Measurements from ENCODE around the gene RMRP. TPM values are rescaled to one million over a fixed set of nuclear protein-coding genes. Genes with fewer than 3 reads are reported as not detected.

The RMRP gene
- total RNA-seq, 2 donors from 2014 or later: 18,238 to 21,166 TPM

DNA sequence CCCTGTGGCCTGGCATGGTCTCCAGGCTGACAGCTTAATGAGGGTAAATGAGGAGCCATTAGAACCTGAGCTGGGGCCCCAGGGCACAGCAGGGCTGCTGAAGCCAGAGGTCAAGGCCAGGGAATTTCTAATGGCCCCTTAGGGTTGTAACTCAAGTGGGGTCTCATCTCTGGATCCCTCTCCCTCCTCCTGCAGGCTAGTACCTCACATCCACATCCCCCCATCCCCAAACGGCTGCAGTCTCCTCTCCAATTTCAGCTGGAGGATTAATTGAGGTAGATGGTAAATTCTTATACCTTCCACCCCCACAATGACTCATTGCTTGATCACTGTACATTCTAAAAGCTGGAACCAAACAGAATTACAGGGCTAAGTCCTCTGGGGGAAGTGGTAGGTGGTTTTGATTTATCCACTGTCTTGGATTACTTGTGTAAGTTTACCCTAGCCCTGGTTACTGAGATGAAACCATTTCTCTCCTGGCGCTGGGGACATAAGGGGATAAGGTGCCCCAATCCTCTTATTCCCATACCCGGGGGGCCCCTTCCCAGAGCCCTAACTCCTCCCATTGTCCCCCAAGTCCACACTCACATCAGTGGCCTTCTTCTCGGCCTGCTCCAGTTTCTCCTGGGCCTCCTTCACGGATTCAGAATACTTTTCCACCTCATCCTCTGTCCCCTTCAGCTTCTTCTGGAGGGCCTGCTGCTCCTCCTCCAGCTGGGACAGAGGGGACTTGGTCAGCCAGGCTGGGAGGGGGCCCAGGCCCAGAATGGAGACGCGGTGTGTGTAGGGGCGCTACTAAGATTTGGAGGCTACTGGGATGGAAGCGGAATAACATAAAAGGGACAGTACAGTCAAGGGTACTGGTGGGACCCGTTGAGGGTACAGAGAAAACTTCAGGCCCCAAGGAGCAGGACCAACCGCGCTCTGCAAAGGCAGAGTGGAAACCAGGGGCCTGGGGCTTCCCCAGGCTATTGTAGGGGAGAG is 31.0 kb upstream of the RMRP start:
- intact Hi-C loops (cut with DNase I): no loop called here
- DNase-seq (ENCODE audit: low spot score): peak; percentile 73

DNA sequence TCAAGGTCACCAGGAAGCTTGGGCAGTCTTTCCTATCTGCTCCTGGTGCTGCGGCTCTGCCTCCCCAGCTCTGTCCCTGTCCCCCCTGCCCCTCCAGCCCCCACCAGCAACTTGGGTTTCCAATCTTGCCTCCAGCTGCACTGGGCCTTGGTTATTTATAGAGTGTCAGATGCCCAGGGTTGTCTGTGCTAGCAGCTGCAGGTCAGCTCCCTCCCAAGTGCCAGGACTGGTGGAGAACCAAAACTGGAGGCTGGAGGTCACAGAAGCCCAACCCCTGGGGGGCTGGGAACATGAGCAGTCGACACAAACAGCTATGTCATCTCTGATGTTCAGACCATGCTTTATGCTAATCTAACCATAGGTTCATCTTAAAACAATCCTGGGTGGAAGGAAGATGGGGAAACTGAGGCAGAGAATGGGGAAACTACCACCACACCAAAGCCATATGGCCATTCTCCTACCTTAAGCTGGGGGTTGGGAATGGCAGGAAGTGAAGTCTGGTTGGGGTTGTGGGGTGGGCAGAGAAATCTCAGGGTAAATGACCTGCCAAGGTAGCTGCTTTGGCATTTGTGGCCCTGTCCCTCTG is 30.2 kb upstream of the RMRP start:
- intact Hi-C loops (cut with DNase I): no loop called here
- peak; percentile 57 for DNase-seq (ENCODE audit: low spot score)

DNA sequence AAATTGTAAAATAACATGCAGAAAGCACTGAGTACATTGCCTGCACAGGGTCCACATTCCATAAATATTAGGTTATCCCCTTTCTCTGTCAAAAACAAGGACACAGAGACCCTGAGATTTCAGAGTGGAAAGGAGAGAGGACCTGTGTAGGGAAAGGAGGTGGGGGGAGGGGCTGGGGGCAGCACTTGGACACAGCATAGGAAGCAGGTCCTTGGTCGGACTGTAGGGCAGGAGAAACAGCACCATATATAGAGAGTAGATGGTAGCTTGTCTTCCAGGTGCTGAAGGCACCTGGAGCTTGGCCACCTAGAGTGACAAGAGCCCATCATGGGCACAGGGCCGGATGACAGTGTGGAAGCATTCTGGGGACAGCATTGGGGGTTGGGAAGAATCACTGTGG is 29.5 kb upstream of the RMRP start:
- intact Hi-C loops (cut with DNase I): no loop called here
- DNase-seq (ENCODE audit: low spot score): peak; percentile 18

DNA sequence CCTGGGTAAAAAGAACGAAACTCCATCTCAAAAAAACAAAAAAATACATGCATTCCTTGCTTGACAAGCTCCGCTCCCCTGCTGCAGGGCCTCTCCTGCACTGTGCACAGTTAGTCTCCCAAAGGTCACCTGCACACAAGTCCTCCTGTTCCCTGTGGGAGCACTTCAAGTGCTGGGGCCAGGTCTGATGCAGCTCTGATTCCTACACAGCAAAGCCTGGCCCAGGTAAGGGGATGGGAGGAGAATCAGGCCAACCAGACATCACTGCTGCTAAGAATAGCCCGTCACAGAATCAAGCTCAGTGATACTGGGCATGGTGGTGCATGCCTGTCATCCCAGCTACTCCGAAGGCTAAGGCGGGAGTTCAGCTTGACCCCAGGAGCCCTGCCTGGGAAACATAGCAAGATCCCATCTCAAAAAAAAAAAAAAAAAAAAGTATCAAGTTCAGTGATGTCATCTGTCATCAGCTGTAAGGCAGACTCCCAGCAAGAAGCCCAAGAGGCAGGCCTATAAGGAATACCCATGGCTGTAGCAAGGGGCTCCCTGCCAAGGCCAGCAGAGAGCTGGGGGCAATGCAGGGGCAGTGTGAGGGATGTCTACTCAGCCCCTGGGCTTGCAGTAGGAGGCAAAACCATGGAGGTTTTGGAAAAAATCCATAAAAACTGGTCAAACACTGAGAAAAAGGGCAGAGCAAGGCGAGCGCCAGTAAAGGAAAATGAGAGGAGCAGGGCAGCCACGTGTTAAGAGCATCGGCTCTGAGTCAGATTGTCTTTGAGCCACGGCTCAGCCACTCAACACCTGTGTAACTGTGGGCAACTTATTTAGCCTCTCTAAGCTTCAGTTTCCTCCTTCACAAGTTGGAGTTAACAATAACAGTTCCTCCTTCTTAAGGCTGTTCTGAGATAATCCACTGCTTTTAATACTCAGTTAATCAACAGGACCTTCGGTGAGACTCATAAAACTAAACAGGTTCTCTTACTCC is 28.7 kb upstream of the RMRP start:
- peak; percentile 41 for DNase-seq (ENCODE audit: low spot score)
- intact Hi-C loops (cut with DNase I): no loop called here

DNA sequence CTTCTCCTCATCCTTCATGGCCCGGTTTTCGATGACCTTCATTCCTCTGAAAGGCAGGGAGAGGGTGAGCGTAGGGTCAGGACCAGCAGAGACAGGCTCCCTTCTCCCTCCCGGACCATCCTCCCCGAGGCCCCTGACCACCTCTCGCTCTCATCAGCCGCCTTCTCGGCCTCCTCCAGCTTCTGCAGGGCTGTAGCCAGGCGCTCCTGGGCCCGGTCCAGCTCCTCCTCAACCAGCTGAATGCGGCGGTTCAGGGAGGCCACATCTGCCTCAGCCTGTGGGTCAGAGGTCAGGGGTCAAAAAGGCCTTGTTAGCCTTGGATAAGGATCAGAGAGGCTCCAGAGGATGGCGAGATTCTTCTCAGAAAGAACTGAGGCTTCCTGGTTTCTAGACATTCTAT is 27.7 kb upstream of the RMRP start:
- DNase-seq (ENCODE audit: low spot score): peak; percentile 70

DNA sequence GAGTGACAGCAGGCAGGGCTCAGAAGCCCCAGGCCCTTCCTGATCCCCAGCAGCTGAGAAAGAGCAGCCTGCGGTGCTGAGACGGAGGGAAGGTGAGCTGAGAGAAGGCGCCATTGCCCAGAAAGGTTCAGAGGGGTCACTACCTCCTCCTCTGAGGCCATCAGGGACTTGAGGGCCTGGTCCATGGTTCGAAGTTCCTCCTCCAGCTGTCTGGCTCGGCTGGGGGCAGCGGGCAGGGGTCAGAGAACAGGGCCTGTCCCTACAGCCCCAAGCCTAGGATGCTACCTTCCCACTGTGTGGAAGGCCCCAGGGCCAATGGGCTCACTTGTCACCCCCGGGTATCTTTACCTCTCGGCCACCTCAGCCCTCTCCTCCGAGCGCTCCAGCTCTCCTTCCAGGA is 27.1 kb upstream of the RMRP start:
- peak; percentile 53 for DNase-seq (ENCODE audit: low spot score)

More for the DNA sequence above, 27.7 kb upstream of the RMRP start:
- intact Hi-C loops (cut with DNase I): no loop called here

DNA sequence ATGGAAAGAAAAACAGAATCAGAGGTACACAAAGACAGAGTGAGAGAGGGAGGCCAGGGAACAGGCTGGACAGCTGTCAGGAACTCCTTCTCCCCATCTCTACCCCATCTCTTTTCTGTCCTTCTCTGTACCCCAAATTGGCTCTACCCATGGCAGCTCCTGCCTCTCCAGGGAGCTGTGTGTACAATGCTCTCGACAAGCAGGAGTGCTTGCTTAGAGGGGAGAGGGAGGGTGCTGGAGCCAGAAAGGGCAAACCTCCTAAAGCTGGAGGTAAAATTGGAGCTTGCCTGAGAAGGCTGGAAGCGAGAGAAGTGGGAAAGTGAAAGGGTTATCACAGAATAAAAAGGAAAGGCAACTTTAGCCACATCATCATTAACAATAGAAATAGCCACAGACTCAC is 25.5 kb upstream of the RMRP start:
- intact Hi-C loops (cut with DNase I): no loop called here
- DNase-seq (ENCODE audit: low spot score): no peak

More for the DNA sequence above, 27.1 kb upstream of the RMRP start:
- intact Hi-C loops (cut with DNase I): no loop called here

DNA sequence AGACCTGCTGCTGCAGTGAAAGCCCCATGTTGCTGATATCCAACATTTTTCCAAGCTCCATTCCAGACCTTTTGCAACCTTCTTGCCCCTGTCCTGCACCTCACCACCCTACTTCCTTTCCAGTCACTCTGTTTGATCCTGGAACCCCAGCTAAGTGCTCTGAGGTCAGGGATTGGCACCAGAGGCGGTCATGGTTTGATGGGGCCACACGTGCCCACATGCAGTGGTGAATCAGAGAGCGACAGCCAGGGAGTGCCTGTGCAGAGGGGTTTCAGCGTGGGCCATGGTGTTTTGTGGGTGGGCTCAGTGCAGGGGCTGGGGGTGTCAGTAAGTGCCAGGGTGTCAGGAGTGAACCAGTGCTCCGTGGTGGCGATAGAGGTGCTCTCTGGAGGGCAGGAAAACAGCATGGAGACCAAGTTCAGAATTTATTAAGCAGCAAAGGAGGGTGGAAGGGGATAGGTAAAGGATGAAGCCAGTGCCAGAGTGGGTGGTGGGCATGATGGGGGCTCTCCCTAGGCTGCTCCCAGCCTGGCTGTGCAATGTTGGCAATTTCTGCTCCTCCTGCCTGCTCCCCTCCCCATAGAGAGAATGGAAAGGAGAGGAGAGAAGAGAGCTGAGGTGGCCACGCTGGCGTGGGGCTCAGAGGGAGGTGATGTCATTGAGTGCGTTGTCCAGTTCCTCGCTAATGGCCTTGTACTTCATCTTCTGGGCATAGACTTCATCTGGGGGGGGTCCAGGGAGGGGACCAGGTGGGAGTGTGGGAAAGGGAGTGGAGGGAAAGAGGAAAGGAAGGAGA is 24.9 kb upstream of the RMRP start:
- peak; percentile 62 for DNase-seq (ENCODE audit: low spot score)
- intact Hi-C loops (cut with DNase I): no loop called here

DNA sequence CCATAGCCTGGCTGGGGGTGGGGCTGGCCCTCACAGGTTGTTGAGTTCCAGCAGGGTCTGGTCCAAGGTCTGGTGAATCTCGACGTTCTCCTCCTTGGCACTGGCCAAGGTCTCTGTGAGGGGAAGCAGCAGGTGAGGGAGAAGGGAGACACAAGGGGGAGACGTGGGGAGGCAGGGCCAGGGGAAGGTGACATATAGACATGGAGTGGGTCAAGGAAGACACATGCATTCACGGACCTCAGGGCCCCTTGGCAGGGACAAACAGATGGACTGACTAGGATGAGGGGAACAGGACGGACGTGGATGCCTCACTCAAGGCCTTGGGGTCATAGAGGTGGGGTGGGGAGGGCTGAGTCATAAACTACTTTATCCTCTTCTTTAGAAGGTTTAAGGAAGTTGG is 24.2 kb upstream of the RMRP start:
- DNase-seq (ENCODE audit: low spot score): peak; percentile 77
- intact Hi-C loops (cut with DNase I): no loop called here

DNA sequence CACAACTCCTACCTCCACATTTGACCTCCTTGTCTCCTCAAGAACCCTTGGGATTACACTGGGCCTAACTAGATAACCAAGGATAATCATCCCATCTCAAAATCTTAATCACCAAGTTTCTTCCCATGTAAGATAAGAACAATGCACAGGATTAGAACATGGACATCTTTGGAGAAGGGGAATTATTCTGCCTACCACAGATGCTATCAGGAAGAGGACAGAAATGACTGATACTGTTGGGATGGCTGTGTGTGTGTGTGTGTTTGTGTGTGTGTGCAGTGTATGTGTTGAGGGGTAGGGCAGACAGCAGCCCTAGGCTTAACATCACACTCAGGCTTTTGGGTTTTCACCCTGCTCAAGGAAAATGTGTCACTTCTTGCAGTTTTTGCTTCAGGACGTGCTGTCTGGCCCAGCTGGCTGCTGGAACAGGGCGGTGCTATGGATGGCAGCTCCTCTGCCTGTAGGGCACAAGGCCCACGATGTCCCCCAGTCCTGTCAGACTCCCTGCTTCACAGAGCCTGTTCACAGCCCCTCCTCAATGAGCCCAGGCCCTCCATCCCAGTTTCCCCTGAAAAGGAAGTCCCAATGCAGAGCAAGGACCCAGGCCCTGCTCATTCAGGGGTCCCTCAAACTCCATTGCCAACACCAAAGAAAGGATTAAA is 23.7 kb upstream of the RMRP start:
- peak; percentile 76 for DNase-seq (ENCODE audit: low spot score)

DNA sequence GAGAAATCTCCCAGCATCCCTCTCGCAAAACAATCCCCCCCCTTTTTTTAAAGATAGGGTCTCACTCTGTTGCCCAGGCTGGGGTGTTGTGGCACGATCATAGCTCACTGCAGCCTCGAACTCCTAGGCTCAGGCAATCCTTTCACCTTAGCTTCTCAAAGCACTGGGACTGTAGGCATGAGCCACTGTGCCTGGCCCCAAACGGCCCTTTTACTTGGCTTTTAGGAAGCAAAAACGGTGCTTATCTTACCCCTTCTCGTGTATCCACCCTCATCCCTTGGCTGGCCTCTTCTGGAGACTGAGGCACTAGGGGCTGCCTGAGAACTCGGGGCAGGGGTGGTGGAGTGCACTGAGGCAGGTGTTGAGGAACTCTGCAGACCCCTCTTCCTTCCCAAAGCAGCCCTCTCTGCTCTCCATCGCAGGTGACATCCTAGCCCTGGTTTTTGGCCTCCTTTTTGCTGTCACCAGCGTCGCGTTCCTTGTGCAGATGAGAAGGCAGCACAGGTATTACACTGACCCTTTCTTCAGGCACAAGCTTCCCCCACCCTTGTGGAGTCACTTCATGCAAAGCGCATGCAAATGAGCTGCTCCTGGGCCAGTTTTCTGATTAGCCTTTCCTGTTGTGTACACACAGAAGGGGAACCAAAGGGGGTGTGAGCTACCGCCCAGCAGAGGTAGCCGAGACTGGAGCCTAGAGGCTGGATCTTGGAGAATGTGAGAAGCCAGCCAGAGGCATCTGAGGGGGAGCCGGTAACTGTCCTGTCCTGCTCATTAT is 22.7 kb upstream of the RMRP start:
- intact Hi-C loops (cut with DNase I): no loop called here
- DNase-seq (ENCODE audit: low spot score): peak; percentile 59

More for the DNA sequence above, 23.7 kb upstream of the RMRP start:
- intact Hi-C loops (cut with DNase I): no loop called here

DNA sequence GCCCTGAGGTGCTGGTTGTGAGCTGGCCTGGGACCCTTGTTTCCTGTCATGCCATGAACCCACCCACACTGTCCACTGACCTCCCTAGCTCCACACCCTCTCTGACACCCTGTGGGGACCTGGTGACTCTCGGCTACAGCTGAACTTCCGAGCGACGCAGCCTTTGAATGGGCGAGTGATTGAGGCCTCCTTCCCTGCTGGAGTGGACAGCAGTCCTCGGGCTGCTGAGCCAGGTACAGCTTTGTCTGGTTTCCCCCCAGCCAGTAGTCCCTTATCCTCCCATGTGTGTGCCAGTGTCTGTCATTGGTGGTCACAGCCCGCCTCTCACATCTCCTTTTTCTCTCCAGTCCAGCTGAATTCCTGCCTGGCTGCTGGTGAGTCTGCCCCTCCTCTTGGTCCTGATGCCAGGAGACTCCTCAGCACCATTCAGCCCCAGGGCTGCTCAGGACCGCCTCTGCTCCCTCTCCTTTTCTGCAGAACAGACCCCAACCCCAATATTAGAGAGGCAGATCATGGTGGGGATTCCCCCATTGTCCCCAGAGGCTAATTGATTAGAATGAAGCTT is 22.0 kb upstream of the RMRP start:
- intact Hi-C loops (cut with DNase I): no loop called here
- DNase-seq (ENCODE audit: low spot score): peak; percentile 58

DNA sequence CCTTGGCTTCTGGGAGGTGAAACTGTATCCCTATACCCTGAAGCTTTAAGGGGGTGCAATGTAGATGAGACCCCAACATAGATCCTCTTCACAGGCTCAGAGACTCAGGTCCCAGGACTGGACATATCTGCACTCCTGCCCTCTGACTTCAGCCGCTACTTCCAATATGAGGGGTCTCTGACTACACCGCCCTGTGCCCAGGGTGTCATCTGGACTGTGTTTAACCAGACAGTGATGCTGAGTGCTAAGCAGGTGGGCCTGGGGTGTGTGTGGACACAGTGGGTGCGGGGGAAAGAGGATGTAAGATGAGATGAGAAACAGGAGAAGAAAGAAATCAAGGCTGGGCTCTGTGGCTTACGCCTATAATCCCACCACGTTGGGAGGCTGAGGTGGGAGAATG is 21.3 kb upstream of the RMRP start:
- DNase-seq (ENCODE audit: low spot score): peak; percentile 24
- intact Hi-C loops (cut with DNase I): no loop called here

DNA sequence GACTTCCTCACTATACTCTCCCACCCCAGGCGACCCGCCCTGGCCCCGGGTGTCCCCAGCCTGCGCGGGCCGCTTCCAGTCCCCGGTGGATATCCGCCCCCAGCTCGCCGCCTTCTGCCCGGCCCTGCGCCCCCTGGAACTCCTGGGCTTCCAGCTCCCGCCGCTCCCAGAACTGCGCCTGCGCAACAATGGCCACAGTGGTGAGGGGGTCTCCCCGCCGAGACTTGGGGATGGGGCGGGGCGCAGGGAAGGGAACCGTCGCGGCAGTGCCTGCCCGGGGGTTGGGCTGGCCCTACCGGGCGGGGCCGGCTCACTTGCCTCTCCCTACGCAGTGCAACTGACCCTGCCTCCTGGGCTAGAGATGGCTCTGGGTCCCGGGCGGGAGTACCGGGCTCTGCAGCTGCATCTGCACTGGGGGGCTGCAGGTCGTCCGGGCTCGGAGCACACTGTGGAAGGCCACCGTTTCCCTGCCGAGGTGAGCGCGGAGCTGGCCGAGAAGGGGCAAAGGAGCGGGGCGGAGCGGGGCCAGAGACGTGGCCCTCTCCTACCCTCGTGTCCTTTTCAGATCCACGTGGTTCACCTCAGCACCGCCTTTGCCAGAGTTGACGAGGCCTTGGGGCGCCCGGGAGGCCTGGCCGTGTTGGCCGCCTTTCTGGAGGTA is 18.0 kb upstream of the RMRP start:
- intact Hi-C loops (cut with DNase I): no loop called here

DNA sequence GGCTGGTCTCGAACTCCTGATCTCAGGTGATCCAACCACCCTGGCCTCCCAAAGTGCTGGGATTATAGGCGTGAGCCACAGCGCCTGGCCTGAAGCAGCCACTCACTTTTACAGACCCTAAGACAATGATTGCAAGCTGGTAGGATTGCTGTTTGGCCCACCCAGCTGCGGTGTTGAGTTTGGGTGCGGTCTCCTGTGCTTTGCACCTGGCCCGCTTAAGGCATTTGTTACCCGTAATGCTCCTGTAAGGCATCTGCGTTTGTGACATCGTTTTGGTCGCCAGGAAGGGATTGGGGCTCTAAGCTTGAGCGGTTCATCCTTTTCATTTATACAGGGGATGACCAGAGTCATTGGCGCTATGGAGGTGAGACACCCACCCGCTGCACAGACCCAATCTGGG is 17.4 kb upstream of the RMRP start:
- DNase-seq (ENCODE audit: low spot score): peak; percentile 68
- intact Hi-C loops (cut with DNase I): no loop called here

More for the DNA sequence above, 18.0 kb upstream of the RMRP start:
- DNase-seq (ENCODE audit: low spot score): peak; percentile 82

DNA sequence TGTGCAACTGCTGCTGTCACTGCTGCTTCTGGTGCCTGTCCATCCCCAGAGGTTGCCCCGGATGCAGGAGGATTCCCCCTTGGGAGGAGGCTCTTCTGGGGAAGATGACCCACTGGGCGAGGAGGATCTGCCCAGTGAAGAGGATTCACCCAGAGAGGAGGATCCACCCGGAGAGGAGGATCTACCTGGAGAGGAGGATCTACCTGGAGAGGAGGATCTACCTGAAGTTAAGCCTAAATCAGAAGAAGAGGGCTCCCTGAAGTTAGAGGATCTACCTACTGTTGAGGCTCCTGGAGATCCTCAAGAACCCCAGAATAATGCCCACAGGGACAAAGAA is 16.2 kb upstream of the RMRP start:
- intact Hi-C loops (cut with DNase I): no loop called here
- DNase-seq (ENCODE audit: low spot score): no peak
